HFF-Myc (cell line): ENCODE data around the gene CHCHD5.

Experiments
- DNase-seq: peaks from one replicate; pipeline ENCODE4 v3.0.0-alpha.2; 2011; ENCODE audit warnings: low read depth; ENCODE audit errors: extremely low read depth
- H3K4me3 ChIP-seq: replicated peaks from 2 replicates; pipeline ENCODE4 v1.5.1; 2011; ENCODE audit warnings: low read depth, mild to moderate bottlenecking, control low read depth, low read length
- CTCF ChIP-seq: IDR thresholded peaks from 2 replicates; pipeline ENCODE4 v1.5.1; 2012; ENCODE audit warnings: mild to moderate bottlenecking, low read depth, low read length, control low read depth; ENCODE audit errors: missing control alignments

CHCHD5 gene

GRCh38 chr2:112625474-112626114 lies 41.2 kb downstream of the CHCHD5 start:
- H3K4me3 ChIP-seq = no peak overlapping the region; the same call in 1 of the 2 replicates
- no peak for DNase-seq
- no peak for TF ChIP-seq CTCF

- TF ChIP-seq CTCF = peak; percentile 71
- H3K4me3 ChIP-seq = peak overlapping the region; percentile 32
- no peak for DNase-seq
These were observed 42.2 kb downstream of the CHCHD5 start for GRCh38 chr2:112626604-112627059.

- DNase-seq = peak; percentile 87
- no peak for TF ChIP-seq CTCF
- peak overlapping the region; percentile 32 for H3K4me3 ChIP-seq
These were observed 42.9 kb downstream of the CHCHD5 start for GRCh38 chr2:112627060-112628040.

GRCh38 chr2:112629224-112629623 lies 44.8 kb downstream of the CHCHD5 start:
- DNase-seq = no peak
- no peak overlapping the region for H3K4me3 ChIP-seq

GRCh38 chr2:112629823-112630222 lies 45.4 kb downstream of the CHCHD5 start:
- TF ChIP-seq CTCF = no peak
- H3K4me3 ChIP-seq = no peak overlapping the region
- DNase-seq = no peak

More at GRCh38 chr2:112629224-112629623, 44.8 kb downstream of the CHCHD5 start:
- TF ChIP-seq CTCF = no peak

- DNase-seq = no peak
- no peak for TF ChIP-seq CTCF
- no peak overlapping the region for H3K4me3 ChIP-seq
These were observed 45.9 kb downstream of the CHCHD5 start for GRCh38 chr2:112630268-112630667.
